Calu3 (cell line): ENCODE data around the gene LDLRAD3. TPM values are rescaled to one million over a fixed set of nuclear protein-coding genes. Genes with fewer than 3 reads are reported as not detected.

Experiments used
- BruUV-seq: library from RNA; stranded (reverse); fragments of 400-500 nt; replicated peaks from 2 replicates; lab custom pipeline; 2021; lab: Mats Ljungman, UMichigan
- CTCF ChIA-PET: fragments of 300-600 bp; sonication (Branson Sonifier 250); formaldehyde crosslinking; loops from one replicate; lab custom pipeline; 2022; ENCODE audit warnings: antibody characterized with exemption; lab: Charles Lee
- DNase-seq: peaks from one replicate; pipeline ENCODE4 v3.0.0; 2022
- H3K27ac Mint-ChIP-seq: one replicate; pipeline ENCODE4 v1.8.0; 2022; ENCODE audit warnings: mixed read lengths; ENCODE audit not compliant: unreplicated experiment
- H3K27me3 Mint-ChIP-seq: one replicate; pipeline ENCODE4 v1.8.0; 2022; ENCODE audit warnings: mixed read lengths; ENCODE audit not compliant: unreplicated experiment
- H3K36me3 Mint-ChIP-seq: one replicate; pipeline ENCODE4 v1.8.0; 2022; ENCODE audit warnings: mild to moderate bottlenecking, moderate library complexity, mixed read lengths; ENCODE audit not compliant: insufficient read depth, unreplicated experiment
- H3K4me1 Mint-ChIP-seq: one replicate; pipeline ENCODE4 v1.8.0; 2022; ENCODE audit warnings: mild to moderate bottlenecking, low read depth, mixed read lengths; ENCODE audit not compliant: unreplicated experiment
- H3K4me3 Mint-ChIP-seq: one replicate; pipeline ENCODE4 v1.8.0; 2022; ENCODE audit warnings: mild to moderate bottlenecking, low read depth, moderate library complexity, mixed read lengths; ENCODE audit not compliant: unreplicated experiment
- H3K9me3 Mint-ChIP-seq: one replicate; pipeline ENCODE4 v1.8.0; 2022; ENCODE audit warnings: low read depth, mixed read lengths; ENCODE audit not compliant: unreplicated experiment
- CTCF ChIP-seq: fragments of 200-600 bp; IDR thresholded peaks from one replicate; pipeline ENCODE4 v1.8.0; 2022; ENCODE audit warnings: antibody characterized with exemption; ENCODE audit not compliant: unreplicated experiment
- intact Hi-C: fragments of 100-400 bp; cut with micrococcal nuclease; formaldehyde crosslinking; loops from one replicate; pipeline ENCODE4 v1.10.0; 2022; ENCODE audit not compliant: unreplicated experiment
- total RNA-seq: library from RNA; stranded (reverse); gene quantifications from 2 replicates; pipeline ENCODE4 v1.2.3, GENCODE V29; 2022

Gene LDLRAD3
- total RNA-seq, 1 experiment from 2014 or later = 16.2 TPM

DNA sequence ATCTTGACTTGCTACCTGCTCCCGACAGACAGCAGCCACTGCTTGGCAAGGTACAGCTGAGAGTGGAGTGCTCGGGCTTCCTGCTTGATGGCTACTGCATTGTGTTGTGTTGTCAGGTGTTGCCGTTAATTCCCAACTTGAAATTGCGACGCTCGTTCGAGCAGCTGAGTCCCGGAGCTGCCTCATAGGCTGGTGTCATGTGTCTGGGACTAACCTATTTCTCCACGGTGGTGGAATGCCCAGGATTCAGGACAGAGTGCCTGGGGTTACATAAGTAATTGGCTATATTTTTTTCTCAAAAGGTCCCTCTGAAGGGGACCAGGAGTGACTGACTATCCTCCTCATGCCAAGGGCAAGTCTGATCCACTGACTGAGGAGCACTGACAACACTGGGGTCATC, 326.8 kb downstream of the LDLRAD3 start:
- H3K36me3 Mint-ChIP-seq = no peaks in the 10 kb centered on the region
- H3K4me1 Mint-ChIP-seq = no peaks in the 10 kb centered on the region
- H3K27ac Mint-ChIP-seq = no peak overlapping the region
- BruUV-seq = no TSS peak
- peaks cover 15% of the 10 kb centered on the region for H3K27me3 Mint-ChIP-seq
- no peak for DNase-seq
- CTCF ChIA-PET = no interaction called here
- intact Hi-C loops = no loop called here
- H3K9me3 Mint-ChIP-seq = no peaks in the 10 kb centered on the region
- H3K4me3 Mint-ChIP-seq = no peak overlapping the region
- TF ChIP-seq CTCF = no peak

DNA sequence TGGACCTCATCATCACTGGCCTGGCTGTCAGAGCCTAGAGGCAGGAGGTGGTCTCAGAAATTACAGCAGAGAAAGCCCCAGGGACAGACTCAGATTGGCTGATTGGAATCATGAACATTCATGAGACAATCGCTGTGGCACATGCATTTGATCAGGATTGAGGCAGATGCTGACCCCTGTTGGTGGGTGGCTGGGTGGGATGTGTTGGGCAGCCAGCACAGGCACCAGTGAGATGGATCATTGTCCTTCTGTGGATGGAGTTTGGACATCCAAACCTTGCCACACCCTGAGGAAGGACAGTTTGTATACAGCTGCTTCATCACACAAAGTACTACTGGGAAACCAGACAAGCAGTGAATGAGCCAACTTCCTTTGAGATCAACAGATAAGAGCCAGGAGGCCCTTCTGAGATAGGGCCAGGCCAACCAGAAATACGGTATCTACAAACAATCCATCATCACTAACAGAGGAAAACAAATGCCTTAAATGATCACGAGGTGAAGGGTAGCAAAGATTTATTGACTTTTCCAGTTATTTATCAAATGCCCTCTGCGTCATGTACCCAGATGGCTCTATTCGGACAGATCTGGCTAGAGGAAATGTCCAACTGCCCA, 328.0 kb downstream of the LDLRAD3 start:
- no peak for TF ChIP-seq CTCF
- Mint-ChIP-seq H3K27ac (no peak overlapping the region), H3K36me3 (no peaks in the 10 kb centered on the region), H3K9me3 (no peaks in the 10 kb centered on the region), H3K4me1 (no peaks in the 10 kb centered on the region), H3K4me3 (no peak overlapping the region), H3K27me3 (peaks cover 10% of the 10 kb centered on the region)
- DNase-seq = no peak
- CTCF ChIA-PET = no interaction called here
- intact Hi-C loops = no loop called here
- no TSS peak for BruUV-seq

DNA sequence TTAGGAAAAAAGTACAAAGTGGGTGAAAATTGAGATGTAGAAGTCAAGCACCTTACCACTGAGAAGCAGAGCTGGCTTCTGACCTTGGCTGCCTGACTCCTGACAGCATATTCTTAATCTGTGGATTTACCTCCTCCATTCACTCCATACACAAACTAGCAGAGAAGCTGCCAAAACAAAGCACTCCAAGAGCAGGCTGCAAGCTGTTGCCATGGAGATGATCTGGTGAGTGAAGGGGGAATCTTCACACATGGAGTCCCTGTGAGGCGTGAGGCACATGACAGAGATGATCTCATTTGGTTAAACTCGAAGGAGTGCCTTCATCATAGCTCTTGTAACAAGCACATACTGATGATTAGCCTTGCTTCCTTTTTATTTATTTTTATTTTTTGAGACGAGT, 329.2 kb downstream of the LDLRAD3 start:
- no peak for DNase-seq
- no TSS peak for BruUV-seq
- intact Hi-C loops = no loop called here
- H3K36me3 Mint-ChIP-seq = no peaks in the 10 kb centered on the region
- H3K4me1 Mint-ChIP-seq = no peaks in the 10 kb centered on the region
- no peaks in the 10 kb centered on the region for H3K27me3 Mint-ChIP-seq
- no peak overlapping the region for H3K4me3 Mint-ChIP-seq
- no peaks in the 10 kb centered on the region for H3K9me3 Mint-ChIP-seq
- CTCF ChIA-PET = no interaction called here
- TF ChIP-seq CTCF = no peak
- no peak overlapping the region for H3K27ac Mint-ChIP-seq

- Mint-ChIP-seq H3K27me3 (no peaks in the 10 kb centered on the region), H3K4me1 (no peaks in the 10 kb centered on the region), H3K9me3 (no peaks in the 10 kb centered on the region), H3K27ac (no peak overlapping the region), H3K4me3 (no peak overlapping the region), H3K36me3 (no peaks in the 10 kb centered on the region)
- no peak for TF ChIP-seq CTCF
- intact Hi-C loops = no loop called here
- DNase-seq = no peak
- CTCF ChIA-PET = no interaction called here
- no TSS peak for BruUV-seq
Measured at GRCh38 chr11:36274414-36274813, 330.6 kb downstream of the LDLRAD3 start.
